HuH-7.5 (cell line): ENCODE data around the gene BCKDHA.
"Not testable (repeated sequence)": the region's sequence is repeated elsewhere in the genome, so short reads cannot be mapped to it uniquely, and the experiment has no call there.

Experiments used
- DNase-seq: peaks from one replicate; pipeline ENCODE4 v3.0.0; 2011; ENCODE audit warnings: low spot score

The BCKDHA gene

DNA sequence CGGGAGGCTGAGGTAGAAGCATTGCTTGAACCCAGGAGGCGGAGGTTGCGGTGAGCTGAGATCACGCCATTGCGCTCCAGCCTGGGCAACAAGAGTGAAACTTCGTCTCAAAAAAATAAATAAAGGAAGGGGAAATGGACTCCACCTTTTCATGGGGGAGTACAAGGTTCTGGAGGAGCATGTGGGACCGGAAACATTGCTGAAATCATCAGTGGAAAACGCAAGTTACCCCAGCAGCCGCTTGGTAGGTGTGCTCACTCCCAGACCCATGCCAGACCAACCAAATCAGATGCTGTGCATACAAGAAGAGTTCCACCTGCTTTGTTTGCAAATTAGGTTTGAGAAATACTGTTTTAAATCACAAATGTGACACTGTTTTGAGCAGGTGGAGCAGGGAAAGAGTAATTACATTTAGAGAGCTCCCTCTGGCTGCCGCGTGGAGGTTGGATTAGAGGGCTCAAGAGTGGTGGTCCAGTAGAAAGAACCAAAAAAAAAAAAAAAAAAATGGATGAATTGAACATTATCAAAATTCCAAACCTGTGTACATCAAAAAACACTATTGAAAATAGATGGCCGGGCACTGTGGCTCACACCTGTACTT is 50.2 kb downstream of the BCKDHA start:
- DNase-seq, result no peak

DNA sequence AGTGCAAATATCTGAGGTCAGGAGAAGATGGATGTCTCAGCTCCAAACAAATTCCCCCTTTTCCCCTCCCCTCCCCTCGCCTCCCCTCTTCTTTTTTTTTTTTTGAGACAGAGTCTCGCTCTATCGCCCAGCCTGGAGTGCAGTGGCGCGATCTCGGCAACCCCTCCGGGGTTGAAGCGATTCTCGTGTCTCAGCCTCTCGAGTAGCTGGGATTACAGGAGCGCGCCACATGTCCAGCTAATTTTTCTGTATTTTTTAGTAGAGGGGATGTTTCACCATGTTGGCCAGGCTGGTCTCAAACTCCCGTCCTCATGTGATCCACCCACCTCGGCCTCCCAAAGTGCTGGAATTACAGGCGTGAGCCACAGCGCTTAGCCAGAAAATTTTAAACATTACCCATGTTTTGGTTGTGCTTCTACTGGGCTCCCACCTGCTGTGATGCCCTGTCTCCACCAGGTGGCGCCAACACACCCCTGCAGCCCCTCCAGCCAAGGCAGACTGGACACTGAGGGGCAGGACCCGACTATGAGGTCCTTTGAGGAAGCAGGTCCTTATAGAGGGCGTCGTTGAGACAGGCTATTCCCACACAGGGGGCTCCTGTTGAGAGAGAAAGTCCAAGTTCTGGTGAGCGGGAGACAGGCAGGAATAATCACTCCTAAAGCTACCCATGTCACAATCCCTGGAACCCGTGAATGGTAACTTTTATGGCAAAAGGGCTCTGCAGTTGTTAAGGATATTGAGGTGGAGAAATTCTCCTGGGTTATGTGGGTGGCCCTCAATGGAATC is 51.7 kb downstream of the BCKDHA start:
- peak; percentile 85 for DNase-seq

DNA sequence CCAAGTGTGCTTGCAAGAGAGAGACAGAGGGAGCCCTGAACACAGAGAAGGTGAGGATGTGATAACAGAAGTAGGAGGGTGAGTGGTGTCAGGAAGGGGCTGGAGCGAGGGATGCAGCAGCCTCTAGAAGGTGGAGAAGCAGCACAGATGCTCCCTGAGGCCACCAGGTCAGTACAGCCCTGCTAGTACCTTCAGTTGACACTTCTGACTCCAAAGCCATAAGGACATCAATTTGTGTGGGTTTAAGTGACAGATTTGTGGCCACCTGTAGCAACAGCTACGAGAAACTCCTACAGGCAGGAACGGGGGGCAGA is 52.2 kb downstream of the BCKDHA start:
- DNase-seq, result no peak

DNA sequence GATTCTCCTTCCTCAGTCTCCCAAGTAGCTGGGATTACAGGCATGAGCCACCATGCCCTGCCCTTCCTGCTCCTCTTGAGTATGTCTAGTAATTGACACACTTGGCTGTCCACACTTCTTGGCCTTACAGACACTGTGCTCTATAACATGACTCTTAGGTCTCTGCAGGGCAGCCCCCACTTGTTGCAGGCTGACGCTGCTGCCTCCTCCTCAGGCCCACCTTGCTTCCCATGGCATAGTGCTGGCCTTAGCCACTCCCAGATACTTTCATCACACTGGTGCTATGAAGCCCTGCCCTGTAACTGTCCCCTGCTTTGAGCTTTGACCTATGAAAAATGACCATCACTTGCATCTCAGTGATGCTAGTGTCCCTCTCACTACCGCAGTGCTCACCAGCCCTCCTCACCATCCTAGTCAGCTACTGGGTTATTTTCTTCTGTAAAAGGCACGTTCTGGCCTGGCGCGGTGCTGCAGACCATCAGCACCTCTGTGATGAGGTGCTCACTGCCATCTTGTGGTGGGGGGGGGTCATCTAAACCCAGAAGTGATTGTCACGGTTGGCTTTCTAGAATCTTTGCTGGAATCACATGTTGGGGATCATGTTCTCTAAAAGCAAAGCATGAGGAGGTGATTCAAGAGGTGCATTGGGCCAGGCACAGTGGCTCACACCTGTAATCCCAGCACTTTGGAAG is 55.1 kb downstream of the BCKDHA start:
- no peak for DNase-seq

DNA sequence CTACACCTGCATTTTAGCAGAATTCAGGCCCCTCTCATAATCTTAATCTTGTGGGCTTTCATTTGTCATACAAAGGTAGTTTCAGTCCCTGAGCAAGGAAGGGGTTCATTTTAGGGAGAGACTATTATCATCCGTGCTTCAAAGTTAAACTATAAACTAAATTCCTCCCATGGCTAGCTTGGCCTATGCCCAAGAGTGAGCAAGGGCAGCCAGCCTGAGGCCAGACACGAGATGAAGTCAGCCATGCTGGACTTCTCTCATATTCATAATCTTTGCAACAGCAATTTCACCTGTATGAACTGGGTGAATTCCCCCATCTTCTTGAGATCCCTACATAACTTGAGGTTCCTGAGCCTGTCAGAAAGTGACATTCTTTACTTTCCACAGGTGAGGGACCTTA is 58.3 kb downstream of the BCKDHA start:
- DNase-seq, result no peak

DNA sequence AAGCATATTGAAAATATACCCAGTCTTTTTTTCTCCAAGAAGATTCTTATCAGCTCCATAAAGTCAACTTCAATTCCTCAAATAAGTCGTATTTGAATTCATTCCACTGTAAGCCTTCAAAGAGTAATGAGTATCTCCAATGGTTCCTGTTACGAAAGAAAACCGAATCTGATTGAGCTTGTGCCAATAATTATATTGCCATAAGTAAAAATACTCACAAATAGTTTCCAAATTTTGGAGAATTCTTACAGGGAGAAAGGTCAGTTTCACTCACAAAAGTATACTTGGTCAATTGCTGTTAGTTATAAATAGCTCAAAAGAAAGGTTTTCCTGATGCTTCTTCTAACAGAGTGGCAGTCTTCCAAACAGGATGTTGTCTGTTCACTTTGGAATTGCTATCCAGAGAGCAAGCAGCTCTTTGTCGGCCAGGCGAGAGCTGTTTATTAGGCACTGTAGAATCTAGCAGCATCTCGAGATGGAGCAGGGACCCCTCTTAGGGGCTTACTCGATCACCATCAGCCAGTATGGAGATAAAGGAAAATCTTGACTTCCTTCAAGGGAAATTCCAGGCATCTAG is 58.8 kb downstream of the BCKDHA start:
- no peak for DNase-seq

DNA sequence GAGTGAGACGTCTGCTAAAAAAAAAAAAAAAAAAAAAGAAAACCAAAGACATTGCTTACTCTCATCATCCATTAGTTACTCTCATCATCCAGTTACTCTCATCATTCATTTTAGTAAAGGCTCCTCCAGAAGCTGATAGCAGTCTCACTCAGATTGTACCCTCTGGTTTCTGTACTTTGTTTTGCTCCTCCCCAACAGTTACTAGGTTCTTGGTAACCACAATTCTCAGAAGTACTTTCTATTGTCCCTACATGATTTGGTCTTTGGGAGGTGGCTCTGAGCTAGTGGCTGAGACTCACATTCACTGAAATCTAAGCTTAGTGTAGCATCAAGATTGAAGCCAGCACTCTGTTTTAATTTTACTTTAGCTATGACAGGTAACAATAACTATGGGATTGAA is 59.6 kb downstream of the BCKDHA start:
- DNase-seq, result no peak

DNA sequence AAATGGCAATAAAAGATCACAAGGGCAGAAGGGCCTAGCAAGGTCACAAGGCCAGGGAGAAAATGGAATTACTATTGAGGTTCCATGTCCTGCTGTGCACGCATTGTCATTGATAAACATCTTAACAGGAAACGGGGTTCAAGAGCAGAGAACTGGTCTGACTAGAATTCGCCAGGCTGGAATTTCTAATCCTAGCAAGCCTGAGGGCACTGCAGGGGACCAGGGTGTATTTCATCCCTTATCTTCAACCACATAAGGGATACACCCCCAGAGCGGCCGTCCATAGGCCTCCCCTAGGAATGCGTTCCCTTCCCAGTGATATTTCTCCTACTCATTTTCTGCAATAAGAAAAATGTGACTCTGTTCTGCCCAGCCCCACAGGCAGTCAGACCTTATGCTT is 64.9 kb downstream of the BCKDHA start:
- no peak for DNase-seq

DNA sequence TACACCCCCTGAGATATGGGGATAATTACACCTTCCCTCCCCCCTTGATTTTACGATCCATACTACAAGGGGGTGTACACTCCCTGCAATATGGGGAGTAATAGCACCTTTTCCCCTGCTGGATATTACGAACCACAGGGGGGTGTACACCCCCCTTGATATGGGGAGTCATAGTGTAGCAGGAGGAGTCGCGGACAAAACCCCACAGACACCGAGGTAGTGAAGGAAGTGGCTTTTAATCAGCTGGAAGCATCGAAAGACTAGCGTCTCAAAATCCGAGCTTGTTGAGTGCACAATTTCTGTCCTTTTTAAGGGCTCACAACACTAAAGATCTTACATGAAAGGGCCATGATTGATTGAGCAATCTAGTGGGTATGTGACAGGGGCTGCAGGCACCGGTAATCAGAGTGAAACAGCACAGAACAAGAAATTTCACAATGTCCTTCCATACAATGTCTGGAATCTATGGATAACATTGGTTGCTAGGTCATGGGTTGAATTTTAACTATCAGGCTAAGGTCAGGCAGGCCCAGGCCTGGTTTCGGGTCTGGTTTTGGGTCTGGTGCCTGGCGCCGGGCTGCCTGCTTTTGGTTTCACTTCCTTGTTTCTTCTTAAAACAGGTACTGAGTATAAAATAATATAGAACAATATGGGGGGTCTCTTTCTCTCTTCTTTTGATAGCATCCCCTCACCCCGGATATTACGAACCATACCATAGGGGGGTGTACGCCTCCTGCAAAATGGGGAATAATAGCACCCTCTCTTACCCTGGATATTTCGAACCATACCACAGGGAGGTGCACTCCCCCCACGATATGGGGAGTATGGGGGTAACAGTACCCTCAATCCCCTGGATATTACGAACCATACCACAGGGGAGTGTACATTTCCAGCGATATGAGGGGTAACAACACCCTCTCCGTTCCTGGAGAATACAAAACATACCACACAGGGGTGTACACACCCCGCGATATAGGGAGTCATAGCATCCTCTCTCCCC is 65.9 kb downstream of the BCKDHA start:
- not testable (repeated sequence) for DNase-seq
